Mucosa of rectum (tissue), 2 donors: ENCODE data around the gene PGF.

Source experiments
- H3K27ac ChIP-seq, 2 donors: one replicate each; pipeline ENCODE4 v1.7.0; 2013; ENCODE audit warnings: inconsistent platforms in 2 of 2, low read depth in 2 of 2, low read length in 2 of 2
- H3K27me3 ChIP-seq, 2 donors: one replicate each; pipeline ENCODE4 v1.7.0; 2013; ENCODE audit warnings: low read length in 2 of 2; ENCODE audit not compliant: control insufficient read depth in 2 of 2, insufficient read depth in 2 of 2
- H3K36me3 ChIP-seq, 2 donors: one replicate each; pipeline ENCODE4 v1.7.0; 2013; ENCODE audit warnings: low read length in 2 of 2; ENCODE audit not compliant: control insufficient read depth in 2 of 2, insufficient read depth in 2 of 2
- H3K4me1 ChIP-seq, 2 donors: one replicate each; pipeline ENCODE4 v1.7.0; 2013; ENCODE audit warnings: low read length in 2 of 2, mild to moderate bottlenecking in 1 of 2; ENCODE audit not compliant: control insufficient read depth in 2 of 2, insufficient read depth in 2 of 2
- H3K4me3 ChIP-seq, 2 donors: one replicate each; pipeline ENCODE4 v1.7.0; 2013; ENCODE audit warnings: low read length in 2 of 2
- H3K9ac ChIP-seq, 2 donors: one replicate each; pipeline ENCODE4 v1.7.0; 2013; ENCODE audit warnings: low read length in 2 of 2, low read depth in 1 of 2, mild to moderate bottlenecking in 1 of 2
- H3K9me3 ChIP-seq, 2 donors: one replicate each; pipeline ENCODE4 v1.7.0; 2013; ENCODE audit warnings: low read length in 2 of 2; ENCODE audit not compliant: control insufficient read depth in 2 of 2
- donor health status: healthy.
- donor health status: Normal muscosa, but diverticular disease.

Gene PGF

GRCh38 chr14:74892745-74893144 lies 62.7 kb downstream of the PGF start:
- Histone ChIP-seq H3K9me3 (no peaks in the 10 kb centered on the region), H3K36me3 (peaks cover 75 to 79% of the 10 kb centered on the region in 2 donors), H3K27me3 (no peaks in the 10 kb centered on the region), H3K27ac (no peak overlapping the region), H3K4me1 (peaks cover 0 to 10% of the 10 kb centered on the region in 2 donors), H3K4me3 (no peak overlapping the region), H3K9ac (no peak overlapping the region)

GRCh38 chr14:74891870-74892269 lies 63.5 kb downstream of the PGF start:
- Histone ChIP-seq H3K4me1 (peaks cover 0 to 11% of the 10 kb centered on the region in 2 donors), H3K4me3 (no peak overlapping the region), H3K27me3 (no peaks in the 10 kb centered on the region), H3K36me3 (peaks cover 66 to 72% of the 10 kb centered on the region in 2 donors), H3K9me3 (no peaks in the 10 kb centered on the region), H3K9ac (no peak overlapping the region), H3K27ac (no peak overlapping the region)
